ENCODE measurements around the gene RPL10.

Gene RPL10

DNA sequence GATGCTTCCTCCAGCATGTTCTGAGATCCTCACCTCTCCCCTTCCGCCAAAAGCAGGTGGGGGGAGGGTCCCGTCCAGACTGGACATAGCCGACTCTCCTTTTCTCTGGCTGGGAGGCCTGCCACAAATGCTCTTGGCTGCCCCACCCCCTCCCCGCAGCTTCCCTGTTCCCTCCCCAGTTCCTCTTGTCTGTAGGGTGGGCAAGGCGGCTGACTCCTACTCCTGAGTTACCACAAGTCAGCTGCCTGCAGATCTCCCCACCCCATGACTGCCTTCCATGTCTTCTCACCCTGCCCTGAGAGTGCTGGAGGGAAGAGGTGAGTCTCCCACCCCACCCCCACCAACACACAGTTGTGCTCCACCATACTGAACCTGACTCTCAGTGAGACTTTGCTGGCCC lies 33.2 kb downstream of the RPL10 start:
- no peak for DNase-seq

DNA sequence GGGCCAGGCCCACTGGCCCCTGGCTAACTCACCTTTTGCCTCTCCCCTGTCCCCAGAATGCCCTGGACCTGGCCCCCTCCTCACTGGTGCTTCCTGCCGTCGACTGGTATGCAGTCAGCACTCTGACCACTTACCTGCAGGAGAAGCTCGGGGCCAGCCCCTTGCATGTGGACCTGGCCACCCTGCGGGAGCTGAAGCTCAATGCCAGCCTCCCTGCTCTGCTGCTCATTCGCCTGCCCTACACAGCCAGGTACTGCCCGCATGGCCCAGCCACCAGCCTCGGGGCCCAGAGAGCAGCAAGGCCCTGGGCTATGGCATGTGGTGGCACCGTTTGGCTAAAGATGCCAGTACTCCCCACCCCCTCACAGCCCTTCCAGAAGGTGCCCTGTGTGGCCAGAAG lies 34.0 kb downstream of the RPL10 start:
- DNase-seq, result no peak

DNA sequence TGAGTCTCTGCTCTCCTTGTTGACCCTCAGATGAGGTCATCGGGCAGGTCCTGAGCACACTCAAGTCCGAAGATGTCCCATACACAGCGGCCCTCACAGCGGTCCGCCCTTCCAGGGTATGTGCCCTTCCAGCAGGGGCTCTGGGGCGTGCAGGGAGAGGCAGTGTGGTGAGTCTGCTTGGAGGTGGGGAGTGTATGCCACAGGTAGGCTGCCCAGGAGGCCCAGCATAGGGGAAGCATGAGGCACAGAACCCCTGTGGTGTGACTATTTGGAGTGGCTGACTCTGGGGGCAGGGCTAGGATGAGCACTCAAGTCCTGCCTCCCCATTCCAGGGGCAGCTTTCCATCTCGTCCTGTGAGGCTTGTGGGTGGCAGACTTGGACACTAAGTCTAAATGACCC lies 35.4 kb downstream of the RPL10 start:
- DNase-seq, result no peak

DNA sequence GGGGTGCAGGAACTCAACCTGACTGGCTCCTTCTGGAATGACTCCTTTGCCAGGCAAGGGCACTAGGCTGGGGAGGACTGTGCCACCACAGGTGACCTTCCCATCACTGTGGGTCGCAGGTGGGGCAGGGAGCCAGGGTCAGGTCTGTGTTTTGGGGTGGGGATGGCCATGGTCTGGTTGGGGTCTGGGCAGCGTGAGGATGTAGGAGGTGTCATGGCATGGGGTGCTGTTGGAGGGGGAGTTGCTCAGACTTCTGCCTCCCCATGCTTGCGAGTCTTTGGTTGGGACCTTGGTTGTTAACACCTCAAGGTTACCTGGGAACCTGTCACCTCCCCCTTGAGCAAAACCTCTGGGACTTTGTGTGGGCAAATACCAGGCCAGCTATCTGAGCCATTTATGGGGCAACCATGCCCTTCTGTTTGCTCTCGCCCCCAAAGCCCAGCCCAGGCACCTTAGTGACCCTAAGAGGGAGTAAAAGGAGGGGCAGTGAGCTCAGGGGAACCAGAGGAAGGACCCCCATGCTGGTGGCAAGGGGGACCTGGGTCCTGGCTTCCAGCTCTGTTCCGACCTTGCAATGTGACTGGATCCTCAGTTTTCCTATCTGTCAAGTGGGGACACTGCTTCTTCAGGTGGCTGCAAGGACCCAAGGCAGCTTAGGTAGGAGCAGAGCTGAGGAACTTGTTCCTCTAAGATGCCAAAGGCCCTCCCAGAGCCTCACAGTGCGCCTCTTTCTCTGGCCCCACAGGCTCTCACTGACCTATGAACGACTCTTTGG lies 36.4 kb downstream of the RPL10 start:
- DNase-seq, result no peak

DNA sequence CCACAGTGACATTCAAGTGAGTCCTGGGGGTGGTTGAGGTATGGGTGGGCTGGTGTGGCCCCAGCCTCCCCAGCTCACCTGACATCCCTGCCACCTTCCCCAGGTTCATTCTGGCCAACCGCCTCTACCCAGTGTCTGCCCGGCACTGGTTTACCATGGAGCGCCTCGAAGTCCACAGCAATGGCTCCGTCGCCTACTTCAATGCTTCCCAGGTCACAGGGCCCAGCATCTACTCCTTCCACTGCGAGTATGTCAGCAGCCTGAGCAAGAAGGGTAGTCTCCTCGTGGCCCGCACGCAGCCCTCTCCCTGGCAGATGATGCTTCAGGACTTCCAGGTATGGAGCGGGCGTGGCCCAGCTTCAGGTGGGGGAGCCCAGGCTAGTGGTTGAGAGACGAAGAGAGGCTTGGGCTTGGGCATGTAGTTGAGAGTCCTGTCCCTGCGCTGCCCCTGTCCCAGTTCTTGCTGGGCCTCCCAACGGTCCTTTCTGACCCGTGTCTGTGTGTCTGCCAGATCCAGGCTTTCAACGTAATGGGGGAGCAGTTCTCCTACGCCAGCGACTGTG lies 37.1 kb downstream of the RPL10 start:
- no peak for DNase-seq

DNA sequence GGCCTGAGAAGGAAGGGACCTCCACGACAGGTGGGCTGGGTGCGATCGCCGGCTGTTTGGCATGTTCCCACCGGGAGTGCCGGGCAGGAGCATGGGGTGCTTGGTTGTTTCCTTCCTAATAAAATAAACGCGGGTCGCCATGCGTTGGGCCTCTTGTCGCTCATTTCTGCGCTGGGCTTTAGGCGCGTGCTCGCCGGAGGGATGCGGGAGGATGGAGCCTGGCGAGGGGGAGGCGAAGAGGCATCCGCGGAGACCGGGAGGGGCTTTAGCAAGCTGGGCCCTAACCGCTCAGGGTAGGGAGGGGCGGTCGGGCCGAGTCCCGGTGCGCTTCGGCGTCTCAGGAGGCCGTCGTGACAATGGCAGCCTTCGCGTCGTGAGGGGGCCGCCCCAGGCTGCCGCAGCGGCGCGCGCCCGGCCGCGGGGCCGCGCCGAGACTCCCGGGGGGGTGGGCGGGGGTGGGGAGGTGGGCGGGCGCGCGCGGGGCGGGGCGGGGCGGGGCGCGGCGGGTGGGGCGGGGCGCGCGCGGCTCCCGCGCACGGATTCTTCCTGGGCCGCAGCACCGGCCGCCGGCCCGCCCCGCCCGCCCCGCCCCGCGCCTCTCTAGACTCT lies 38.3 kb downstream of the RPL10 start:
- DNase-seq, result peak; percentile 32 to 43

DNA sequence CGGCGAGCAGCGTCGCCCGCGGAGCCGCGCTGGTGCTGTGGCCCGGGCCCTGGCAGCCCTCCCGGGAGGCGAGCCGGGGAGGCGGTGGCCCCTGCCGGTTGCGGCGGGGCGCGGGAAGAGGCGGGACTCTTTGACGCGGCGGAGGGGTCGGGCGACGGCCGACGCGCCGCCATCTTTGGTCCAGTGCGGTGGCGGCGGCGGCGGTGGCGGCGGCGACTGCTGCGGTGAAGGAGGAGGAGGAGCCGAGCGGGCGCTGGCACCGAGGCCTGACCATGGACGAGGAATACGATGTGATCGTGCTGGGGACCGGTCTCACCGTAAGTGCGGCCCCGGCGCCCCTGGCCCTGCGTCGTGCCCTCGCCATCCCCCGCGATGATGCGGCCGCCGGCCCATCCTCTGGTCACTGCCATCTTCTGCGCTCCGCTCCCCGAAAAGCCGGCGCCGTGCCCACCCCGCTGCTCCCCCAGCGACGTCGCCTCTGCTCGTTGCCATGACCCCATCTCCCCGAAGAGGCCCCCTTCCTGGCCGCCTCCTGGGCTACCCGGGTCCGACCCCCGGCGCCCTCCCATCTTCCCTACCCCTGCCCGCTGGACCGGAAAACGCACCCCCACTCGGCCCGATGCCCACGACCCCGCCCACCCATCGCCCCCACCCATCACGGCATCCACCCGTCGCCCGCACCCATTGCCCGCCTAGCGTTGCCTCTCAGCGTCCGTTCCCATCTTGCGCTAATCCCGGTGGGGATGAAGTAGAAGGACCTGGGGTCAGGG lies 39.0 kb downstream of the RPL10 start, which contains the start of gene GDI1:
Gene GDI1 (plus strand): TSS at position 172 of the 770 bp plus-strand sequence. CDS start 101 bp downstream, at position 273.
- DNase-seq, result peak; percentile 43 to 66

DNA sequence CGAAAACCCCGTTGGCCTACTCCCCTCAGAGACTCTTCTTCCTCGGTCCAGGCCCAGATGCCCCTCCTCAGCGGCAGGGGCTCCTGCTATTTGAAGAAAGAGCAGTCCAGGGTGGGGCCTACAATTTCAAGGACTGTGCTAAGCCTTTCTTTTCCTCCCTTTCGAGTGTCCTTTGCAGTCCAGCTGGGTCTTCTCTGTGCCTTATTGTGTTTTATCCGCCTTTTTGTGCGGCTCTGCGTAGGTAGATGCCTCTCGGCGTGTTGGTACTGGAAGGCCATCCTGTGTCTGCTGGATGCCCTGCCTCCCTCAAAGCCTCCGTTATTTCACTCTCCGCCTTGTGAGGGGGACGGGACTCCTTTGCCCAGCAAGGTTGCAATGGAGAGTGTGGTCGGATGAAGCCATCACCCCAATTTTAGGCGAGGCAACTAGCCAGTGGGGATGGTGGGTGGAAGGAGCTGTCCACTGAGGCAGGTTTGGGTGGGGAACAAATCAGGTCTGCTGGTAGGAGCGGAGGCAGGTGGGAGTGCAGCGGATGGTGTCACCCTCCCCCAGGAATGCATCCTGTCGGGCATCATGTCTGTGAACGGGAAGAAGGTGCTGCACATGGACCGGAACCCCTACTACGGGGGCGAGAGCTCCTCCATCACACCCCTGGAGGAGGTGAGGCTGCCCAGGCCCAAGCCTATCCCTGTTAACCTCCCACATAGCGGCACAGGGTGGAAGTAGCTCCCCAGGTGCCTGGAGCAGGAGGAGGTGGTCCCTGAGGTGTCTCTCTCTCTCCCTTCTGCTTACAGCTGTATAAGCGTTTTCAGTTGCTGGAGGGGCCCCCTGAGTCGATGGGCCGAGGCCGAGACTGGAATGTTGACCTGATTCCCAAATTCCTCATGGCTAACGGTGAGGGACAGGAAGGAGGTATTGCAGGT lies 40.1 kb downstream of the RPL10 start:
- DNase-seq, result no peak

DNA sequence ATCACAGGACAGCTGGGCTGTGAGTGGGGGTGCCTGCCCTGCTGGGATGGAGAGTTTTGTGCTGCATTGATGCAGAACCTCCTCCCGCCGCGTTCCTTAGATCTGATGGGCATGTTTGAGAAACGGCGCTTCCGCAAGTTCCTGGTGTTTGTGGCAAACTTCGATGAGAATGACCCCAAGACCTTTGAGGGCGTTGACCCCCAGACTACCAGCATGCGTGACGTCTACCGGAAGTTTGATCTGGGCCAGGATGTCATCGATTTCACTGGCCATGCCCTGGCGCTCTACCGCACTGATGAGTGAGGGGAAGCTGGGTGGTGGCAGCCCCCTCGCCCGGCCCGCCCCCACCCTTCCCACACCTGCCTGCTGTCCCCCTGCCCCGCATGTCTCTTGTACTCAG lies 41.7 kb downstream of the RPL10 start:
- DNase-seq, result no peak

DNA sequence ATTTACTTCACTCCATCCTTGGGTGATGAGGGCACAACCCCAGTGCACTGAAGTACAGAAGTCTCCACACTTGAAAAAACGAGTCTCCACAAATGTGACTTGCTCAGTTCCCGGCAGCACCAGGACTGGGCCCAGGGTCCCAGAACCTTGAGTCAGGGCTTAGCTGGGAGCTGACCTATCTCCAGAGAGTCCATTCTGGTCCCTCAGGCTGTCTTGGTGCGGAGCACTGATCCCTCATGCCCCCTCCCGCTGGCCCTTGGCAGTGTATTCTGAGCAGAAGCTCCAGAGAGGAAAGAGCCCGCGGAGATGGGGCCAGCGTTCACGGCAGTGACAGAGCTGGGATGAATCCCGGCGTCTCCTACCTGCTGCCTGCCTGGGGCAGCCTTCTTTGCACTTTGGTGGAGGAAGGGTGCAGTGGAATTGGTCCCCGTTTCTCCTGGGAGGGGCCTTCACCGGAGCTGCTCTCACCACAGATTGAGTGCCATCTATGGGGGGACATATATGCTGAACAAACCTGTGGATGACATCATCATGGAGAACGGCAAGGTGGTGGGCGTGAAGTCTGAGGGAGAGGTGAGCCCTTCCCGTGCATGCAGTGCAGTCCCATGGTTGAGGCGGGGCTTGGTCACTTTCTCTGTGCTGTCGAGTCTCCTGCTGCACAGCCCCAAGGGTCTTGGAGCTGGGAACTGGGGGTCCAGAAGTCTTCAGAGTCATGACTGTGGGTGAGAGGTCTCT lies 42.6 kb downstream of the RPL10 start:
- no peak for DNase-seq

DNA sequence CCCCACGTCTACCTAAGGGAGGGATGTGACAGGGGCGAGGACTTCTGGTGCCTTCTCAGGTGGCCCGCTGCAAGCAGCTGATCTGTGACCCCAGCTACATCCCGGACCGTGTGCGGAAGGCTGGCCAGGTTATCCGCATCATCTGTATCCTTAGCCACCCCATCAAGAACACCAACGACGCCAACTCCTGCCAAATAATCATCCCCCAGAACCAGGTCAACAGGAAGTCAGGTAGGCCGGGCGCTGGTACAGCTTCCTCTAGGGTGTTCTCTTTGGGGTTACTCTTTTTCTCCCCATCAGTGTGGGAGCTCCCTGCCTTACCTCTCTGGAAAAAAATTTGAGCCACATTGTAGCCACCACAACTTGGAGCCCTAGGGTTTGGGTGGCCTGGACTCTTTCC lies 43.4 kb downstream of the RPL10 start:
- no peak for DNase-seq

DNA sequence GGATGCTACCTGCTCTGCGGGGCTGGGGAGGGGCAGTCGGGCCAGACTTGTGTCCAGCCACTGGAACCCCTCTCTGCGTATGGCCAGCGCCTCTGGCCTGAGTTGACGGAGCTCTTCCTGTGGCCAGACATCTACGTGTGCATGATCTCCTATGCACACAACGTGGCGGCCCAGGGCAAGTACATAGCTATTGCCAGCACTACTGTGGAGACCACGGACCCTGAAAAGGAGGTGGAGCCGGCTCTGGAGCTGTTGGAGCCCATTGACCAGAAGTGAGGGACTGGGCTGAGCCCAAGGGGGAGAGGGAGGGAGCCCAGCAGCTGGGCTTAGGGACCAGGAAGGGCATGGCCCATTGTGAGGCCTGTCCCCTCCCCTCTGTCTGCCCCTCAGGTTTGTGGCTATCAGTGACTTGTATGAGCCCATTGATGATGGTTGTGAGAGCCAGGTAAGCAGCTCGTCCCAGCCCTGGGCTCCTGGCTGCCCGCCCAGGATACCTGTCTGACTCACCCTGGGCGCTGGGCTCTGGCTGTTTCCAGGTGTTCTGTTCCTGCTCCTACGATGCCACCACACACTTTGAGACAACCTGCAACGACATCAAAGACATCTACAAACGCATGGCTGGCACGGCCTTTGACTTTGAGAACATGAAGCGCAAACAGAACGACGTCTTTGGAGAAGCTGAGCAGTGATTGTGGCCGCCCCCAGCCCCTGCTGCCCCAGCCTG lies 44.0 kb downstream of the RPL10 start:
- no peak for DNase-seq

DNA sequence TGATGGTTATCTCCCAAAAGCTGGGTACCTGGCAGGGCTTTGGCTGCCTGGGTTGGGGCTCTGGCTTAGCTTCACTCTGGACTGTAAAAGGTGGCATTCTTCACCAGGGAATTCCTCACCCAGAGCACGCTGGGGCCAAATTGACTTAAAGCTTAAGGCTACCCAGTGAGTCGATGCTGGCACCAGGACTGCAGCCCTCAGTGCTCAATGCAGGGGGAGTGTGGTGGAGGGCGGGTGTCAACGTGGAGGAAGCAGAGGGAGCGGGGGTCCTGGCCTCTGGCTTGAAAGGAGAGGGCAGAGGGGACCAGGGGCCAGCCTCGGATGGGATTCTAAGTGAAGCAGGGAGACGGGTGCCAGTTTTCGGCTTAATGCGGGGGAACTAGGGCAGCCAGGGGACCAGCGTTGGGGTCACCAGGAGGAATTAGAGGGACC lies 45.3 kb downstream of the RPL10 start:
- DNase-seq, result no peak

DNA sequence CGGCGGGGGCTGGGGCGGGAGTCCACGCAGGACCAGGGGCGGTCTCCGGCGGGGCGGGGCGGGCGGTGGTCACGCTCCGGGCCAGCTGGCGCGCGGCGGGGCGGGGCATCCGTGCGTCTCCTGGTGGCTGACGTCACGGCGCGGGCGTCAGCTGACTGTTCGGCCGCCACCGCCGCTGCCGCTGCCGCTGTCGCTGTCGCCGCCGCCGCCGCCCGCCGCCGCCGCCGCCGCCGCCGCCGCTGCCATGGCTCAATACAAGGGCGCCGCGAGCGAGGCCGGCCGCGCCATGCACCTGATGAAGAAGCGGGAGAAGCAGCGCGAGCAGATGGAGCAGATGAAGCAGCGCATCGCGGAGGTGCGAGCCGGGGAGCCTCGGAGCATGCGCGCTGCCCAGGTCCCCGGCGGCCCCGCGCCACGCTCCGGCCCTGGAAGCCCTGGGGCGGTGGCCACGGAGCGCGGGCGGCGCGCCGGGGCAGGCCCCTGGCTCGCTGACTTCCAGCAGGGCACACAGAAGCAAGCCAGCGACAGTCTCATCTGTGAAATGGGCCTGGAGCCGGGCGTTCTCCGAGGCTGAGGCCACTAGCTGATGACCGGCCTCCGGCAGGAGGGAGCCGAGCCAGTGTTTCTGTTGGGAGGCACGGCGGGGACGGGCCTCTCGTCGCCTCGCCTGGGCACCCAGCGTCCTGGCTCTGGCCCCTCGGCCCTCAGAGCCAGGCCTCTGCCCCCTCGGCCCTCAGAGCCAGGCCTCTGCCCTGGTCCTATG lies 46.0 kb downstream of the RPL10 start, which contains the start of gene FAM50A:
Gene FAM50A (plus strand): TSS at position 150 of the 763 bp plus-strand sequence. CDS start 95 bp downstream, at position 245.
- DNase-seq, result peak; percentile 39 to 84

DNA sequence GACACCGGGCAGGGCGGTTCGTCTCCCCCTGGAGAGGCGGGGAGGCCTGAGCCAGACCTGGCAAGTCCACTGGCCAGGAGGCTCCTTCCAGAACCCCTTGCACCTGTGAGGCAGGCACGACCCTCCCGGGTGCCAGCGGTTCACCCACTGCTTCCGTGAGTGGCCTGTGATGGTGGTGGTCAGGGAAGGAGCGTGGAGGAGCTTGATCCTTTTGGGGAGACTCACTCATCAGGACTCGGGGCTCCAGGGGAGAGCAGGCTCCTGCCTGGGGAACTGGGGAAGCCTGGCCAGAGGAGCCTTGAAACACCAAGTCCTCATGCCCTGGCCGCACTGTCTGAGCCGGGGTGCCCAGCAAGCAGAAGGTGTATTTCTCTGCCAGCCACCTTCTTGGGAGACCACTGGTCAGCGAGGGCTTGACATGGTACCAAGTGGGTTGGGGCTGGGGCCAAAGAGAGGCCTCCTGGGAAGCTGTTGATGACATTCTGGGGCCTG lies 46.6 kb downstream of the RPL10 start:
- no peak for DNase-seq

DNA sequence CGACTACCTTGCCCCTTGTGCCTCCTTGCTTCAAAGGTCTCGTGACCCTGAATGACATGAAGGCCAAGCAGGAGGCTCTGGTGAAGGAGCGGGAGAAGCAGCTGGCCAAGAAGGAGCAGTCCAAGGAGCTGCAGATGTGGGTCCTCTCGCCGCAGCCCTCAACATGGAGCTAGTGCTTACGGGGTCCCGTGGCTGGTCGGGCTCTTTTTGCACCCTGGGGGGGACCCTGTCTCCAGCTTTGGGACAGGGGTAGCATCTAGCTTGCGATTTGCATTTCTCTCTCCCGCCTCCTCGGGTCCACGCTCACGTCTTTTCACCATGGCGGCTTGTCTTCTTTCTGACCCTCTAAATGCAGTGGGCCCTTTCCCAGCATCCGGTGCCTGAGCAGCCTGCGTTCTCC lies 47.6 kb downstream of the RPL10 start:
- DNase-seq, result no peak

DNA sequence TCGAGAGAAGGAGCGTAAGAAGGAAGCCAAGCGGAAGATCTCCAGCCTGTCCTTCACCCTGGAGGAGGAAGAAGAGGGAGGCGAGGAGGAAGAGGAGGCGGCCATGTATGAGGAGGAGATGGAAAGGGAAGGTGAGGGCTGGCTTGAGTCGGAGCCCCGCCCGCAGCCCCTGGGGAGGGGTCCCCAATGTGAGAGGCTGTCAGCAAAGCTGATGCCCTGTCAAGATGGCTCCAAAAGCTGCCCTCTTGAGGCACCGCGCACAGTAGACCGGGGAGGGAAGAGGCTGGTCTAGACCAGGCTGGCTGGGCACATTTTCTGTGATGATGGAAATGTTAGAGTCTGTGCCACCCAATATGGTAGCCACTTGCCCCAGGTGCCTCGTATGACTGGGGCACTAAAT lies 48.3 kb downstream of the RPL10 start:
- DNase-seq, result no peak

DNA sequence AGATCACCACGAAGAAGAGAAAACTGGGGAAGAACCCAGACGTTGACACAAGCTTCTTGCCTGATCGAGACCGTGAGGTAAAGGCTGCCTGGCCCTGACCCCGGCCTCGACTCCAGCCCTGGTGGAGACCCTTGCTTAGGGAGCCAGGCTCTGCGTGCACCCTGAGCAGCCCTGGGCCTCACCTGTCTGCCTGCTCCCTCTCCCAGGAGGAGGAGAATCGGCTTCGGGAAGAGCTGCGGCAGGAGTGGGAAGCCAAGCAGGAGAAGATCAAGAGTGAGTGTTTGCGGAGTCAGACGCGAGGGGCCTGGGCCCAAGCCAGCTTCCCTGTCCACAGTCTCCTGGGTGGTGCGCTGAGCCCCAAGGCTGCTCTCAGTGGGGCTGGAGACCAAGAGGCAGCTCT lies 50.3 kb downstream of the RPL10 start:
- no peak for DNase-seq

DNA sequence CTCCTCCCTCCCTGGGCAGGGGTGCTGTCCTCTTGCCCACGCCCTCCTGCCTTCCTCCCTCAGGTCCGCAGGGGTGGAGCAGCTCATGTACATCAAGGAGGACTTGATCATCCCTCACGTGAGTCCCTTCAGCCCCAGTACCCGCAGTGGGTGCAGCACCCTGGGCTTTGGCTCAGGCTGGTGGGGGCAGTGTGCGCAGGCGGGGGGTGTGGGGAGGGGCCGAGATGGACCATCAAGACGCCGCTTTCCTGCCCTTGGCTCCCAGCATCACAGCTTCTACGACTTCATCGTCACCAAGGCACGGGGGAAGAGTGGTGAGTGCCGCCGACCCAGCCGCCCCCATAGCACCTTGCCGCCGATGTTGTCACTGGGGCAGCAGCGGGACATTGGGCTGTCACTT lies 51.4 kb downstream of the RPL10 start:
- DNase-seq, result no peak

DNA sequence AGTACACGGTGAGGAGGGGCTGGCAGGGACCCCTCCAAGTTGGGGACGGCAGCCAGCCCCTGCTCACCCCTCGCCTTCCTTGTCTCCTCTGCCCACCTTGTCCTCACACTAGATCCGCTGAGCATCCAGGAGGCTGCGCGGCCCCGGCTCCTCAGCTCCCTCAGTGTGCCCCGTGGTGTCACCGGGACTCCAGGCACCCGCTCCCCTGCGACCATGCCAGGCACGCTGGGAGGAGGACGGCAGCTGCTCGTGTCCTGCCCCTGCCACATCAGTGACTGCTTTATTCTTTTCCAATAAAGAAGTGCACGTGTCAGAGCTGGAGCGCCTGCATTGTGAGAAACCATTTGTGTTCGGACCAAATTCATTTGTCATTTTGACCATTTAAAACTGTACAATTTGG lies 52.1 kb downstream of the RPL10 start:
- no peak for DNase-seq
